Embryonic facial prominence (tissue), 1 donor: ENCODE results near the gene SMIM41.
A peak's percentile ranks its signal among the peaks of the same experiment; 100 is the strongest.

ENCODE experiments used
- DNase-seq: peaks from one replicate; pipeline ENCODE4 v3.0.0-alpha.2; 2016; ENCODE audit errors: extremely low spot score

SMIM41 gene

DNA sequence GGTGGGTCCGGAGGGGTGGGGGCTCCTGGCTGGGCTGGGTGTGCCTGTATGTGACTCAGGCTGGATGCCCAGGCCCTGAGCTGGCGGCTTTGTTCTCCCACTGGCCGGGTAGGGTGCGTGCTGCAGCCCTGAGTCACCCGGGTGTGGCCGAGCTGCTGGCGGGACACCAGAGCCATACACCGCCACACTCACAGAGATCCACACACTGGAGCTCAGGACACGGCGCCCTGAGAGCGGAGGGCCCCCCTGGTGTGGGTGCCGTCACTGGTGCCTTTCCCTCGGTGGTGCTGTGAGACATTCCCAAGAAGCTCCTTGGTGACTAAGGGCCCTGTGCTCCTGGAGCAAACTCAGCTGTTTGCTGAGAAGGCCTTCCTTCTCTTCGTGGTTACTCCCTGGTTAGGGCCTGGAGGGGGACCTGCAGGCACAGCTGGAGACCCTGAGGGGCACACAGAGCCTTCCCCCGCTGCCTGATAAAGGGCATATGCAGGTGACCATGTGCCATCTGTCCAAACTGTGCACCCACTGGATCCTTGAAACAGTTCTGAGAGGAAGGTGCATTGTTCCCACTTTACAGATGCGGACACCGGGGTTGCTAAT lies 68.0 kb downstream of the SMIM41 start:
- DNase-seq: no peak

DNA sequence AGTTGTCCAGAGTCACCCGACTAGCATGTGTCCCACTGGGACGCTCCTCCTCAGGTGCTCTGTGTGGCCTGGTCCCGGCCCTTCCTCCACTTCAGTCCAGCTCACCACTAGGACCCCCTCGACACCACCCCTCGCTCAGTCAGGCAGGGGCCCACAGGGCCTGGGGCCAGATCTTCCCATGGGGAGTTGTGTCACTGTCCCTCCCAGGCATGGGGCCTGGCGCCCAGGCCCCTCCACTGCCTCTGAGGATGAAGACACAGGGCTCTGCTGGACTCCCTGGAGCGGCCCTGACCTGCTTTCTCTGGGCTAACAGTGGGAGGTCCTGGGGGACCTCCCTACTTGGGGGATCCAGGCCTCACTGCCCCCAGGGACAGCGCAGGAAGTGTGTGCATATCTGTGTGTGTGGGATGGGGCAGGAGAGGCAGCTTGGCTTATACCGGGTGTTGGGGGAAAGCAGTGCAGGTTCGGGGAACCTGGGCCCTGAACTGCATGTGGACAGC lies 68.5 kb downstream of the SMIM41 start:
- DNase-seq: no peak

DNA sequence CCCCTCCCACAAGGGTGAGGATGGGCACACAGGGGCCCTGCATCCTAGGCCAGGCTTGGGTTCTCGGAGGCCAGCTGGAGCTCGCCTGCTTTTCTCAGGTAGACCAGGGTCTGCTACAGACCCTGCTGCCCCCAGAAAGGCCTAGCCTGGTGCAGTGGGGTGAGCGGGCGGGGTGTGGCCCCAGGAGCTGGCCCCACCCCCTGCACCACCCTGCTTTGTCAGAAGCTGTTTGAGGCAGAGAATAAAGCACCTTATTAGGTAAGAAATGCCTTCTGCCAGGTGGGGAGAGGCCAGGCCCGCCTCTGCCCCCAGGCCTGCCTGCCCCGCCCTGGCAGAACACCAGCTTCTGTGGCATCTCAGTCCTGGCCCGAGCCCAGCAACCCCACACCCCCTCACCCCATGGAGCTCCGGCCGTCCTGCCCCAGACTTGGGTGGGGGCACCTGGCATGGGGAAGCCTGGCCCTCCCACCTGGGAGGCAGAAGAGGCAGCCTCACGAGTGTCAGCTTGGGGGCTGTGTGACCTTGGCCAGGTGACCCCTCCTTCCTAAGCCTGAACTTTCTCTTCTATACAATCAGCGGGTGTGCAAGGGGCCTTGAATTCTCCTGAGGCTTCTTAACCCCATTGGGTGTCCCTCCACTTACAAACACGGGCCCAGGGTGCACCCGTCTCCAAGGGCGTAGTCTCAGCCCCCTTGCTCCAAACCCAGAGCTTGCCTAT lies 69.1 kb downstream of the SMIM41 start:
- no peak for DNase-seq

DNA sequence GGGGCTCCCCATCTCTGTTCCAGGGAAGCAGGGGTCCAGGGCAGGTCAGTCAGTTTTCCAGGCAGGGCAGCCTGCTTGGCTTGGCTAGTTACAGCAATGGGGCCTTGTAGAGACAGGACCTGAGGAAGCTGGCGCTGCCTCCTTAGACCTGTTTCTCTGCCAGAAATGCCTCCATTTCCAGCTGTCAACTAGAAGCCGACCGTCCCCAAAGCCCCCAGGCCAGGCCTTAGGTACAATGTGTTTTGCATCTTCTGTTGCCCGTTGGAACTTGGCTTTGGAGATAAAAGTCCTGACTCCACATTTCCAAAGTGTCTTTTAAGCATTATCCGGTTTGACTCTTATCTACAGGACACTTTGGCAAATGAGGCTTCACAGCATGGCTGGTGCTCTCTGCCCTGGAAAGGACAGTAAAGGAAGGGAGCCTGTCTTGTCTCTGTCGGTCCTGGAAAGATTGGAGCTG lies 69.7 kb downstream of the SMIM41 start:
- no peak for DNase-seq

DNA sequence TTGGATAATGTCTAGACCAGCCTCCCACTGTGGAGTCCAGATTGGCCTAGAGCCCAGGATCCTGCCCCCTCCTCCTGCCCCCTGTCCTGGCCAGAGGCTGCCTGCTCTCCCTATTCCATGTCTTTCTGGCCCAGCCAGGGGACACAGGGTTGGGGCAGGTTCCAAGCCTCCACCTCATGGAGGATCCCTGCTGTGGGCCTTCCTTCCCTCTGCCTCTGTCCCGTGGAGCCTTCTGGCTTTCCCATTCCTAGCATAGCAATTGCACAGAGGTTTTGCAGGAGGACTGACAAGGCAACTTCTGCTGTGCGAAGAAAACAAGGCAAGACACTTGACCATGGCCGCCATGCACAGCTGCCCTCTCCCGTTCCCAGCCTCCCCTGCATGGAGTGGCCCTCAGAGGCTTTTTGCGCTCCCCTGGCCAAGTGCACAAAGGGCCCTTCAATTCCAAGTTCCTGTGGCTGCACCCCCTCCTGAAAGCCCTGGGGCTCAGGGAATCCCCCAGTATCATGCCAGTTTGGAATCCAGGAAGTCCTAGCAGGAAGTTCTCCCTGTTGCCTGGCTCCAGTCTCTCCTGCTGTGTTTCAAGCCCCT lies 70.2 kb downstream of the SMIM41 start:
- DNase-seq: no peak

DNA sequence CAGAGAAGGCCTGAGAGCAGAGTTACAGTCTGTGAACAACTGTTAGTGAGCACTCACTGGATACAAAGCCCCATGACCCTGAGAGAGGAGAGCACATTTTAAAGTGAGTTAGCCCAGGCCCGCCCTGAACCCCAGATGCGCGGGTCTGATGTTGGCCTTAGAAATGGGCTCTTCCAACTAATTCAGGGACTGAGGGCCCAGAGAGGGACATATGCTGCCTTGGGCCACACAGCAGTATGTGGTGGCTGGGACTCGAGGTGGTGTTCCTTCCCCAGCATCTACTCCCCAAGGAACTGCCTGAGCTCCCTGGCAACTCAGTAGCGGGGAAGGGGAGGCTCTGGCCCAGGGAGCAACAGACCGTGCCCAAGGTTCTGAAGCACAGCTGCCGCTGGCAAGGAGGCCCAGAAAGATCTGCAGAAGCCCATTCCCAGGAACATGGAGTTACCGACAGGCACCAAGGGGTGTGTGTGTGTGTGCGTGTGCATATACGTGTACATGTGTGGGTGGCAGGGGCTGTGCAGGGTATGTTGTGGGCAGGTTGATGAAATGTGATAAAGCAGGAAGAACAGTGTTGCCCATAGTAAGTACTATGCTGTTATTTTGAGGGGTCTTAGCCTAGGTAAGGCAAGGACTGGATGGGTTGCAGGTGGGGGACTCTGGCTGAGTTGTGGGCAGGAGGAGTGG lies 71.8 kb downstream of the SMIM41 start:
- no peak for DNase-seq

DNA sequence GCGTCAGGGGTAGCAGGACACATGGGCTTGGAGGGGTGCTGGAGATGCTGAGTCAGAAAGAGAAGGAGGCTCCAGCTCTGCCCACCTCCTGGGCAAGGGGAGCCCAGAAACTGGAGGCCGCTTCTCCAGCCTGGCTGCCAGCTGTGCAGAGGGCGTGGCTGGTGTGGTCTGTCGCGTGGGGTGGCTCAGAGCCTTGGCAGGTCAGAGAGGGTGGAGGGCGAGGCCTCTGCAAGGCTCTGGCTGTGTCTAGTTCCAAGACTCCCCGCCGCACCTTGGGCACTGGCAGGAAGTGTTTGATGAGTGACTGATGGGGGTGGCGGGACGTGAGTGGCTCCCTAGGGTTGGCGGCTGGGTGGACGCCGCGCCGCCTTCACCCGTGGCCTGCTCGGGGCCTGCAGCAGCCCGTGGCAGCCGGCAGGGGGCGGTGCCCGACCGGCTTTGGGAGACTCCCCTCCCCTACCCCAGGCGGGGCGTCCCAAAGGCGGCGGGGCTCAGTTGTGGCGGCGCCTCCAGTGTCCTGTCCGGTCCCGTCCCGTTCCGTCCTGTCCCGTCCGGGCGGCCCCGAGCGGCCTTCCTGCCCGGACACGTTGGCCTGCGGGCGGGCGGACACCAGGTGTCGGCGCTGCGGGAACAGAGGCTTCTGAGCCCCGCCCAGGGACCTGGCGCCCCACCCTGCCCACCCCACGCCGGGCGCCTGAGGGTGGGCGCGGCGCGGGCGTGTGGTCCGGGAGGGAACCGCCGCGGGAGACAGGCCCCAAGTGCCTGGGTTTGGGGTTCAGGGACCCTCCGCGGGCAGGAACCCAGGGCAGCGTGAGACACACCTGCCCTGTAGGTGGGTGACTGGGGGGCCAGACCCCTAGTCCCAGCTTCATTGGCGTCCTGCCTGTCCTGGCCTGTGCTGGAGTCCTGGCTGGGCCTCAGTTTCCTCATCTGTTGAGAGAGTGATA lies 72.6 kb downstream of the SMIM41 start:
- DNase-seq: no peak

DNA sequence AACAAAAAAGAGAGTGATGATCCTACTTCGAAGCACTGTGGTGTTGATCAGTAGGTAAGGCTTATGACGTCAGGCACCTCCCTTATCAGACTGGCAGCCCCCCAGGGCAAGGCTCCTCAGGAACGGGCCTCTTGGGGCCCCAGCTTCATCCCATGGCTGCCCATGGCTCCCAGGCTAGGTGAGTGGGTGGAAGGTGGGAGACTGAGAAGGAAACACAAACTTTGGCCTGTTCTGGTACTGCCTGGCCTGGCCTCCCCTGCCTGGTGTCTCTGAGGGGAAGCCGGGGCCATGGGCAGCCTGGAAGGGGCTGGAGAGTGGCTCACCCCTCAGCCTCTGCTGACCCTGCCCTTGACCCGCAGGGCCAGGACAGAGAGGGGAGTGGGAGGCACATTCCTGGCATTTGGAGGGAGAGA lies 73.4 kb downstream of the SMIM41 start:
- no peak for DNase-seq

DNA sequence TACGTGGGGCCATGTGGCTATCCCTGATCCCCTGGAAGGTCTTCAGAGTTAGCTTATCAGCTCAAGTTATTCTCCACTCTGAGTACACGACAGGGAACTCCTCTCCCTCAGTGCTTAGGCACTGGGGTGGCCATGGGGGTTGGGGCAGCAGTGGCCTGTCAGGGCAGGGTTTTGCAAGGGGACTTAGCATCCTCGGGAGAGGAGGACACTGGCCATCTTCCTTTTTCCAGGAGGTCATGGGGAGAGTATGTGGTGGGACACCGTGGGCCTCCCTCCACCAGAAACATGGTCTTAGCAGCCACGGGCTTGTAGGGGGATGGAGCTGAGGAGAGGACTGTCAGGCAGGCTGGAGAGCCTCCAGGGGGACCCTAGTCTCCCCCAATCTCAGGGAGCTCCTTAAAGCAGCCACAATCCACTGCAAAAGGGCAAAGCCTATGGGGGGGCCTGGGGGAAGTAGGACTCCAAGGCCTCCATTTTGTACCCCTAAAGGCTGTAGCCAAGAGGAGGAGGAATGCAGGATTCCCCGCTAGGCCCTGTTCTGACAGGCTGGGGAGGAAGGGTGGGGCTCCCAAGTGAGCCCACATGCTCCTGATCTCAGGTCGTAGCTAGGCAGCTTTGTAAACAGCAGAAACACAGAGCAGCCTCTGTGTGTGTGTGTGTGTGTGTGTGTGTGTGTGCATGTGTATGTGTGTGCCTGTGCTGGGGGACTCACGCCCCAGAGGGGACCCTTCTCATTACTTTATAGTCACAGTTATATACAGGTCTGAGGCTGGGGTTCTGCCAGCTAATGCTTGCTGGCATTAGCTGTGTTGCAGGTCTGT lies 75.8 kb downstream of the SMIM41 start:
- peak; percentile 25 for DNase-seq

DNA sequence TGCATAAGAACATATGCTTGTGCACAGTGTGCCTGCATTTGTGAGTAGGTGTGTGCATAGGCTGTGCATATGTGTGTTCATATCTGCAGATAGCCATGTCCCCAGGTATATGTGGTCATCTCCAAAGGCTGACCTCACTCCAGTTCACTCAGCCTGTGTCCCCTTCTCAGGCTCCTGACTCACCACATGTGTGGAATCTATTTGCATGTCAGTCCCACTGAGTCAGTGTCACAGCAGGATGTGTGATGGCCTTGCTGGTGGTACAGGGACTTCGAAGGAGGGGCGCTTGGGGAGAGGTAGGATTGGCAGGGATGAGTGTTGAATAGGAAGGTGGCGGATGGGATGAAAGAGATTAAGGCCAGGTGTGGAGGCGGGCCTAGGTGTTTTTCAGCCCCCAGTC lies 76.8 kb downstream of the SMIM41 start:
- no peak for DNase-seq

DNA sequence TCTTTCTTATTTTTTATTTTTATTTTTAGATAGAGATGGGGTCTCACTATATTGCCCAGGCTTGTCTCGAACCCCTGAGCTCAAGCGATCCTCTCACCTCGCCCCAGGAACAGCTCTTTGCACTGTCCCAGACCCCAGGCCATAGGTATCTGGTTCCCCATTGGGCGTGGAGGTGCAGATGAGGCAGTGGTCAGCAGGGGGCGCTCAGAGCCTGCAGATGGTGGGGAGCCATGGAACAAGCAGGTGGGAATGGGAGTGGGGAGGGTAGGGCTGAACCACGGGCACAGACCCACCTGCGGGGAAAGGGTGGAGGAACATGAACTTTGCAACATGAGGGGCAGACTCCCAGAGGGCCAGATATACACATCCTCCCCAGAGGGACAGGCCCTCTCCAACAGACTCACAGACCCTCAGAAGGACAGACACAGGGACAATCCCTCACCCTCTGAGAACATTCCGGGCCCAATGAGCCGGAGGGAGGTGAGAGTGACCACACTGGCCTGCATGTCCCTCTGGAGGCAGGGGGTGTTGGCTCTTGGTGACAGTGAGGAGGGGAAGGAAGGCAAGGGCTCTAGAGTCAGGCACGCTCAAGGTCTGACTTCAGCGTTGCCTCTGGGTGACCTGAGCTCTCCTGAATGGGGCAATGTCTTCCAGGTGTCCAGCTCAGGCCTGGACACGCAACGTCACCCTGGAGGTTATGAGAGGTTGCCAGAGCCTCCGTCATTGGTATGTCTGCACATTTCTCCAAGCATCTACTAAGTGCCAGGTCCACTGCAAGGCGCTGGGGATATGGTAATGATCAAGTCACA lies 77.5 kb downstream of the SMIM41 start:
- peak; percentile 45 for DNase-seq

DNA sequence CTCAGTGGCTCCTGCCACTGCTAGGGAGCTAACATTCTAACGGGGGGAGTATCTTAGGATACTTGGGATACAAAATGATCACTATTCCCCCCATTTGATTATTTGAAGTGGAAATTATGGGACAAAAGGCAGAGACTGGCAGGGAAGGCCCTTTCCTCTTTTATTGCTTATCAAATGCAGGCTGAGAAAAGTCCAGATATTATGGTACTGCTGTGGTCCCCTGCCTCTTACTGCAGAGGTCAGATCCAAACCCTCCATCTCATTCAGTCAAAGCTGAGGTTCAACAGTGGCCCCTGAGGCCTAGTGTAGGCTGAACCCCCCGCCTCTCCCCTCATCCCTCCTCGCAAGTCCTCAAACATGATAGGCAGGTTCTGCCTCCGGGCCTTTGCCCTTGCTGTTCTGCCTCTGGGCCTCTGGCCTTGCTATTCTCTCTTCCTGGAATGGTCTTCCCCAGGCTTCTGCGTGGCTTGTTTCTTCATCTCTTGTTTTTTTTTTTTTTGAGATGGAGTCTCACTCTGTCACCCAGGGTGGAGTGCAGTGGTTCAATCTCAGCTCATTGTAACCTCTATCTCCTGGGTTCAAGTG lies 78.2 kb downstream of the SMIM41 start:
- no peak for DNase-seq
